GM12878 (cell line): ENCODE results near the gene WDFY4.

ENCODE experiments used
- CTCF ChIP-seq, 3 experiments: IDR thresholded peaks in 2 of 3; conservative IDR thresholded peaks in 1 of 3; 2 replicates each; pipeline ENCODE4 v1.5.1; 2011; ENCODE audit warnings: low read depth in 3 of 3, low read length in 3 of 3, mild to moderate bottlenecking in 3 of 3, control low read depth in 2 of 3, moderate library complexity in 2 of 3, inconsistent platforms in 1 of 3, mixed read lengths in 1 of 3; ENCODE audit not compliant: control insufficient read depth in 2 of 3, insufficient read depth in 1 of 3; ENCODE audit errors: extremely low read depth in 1 of 3
- EGR1 ChIP-seq, 2 experiments: IDR thresholded peaks; 1 replicate in 1 of 2; 2 replicates in 1 of 2; pipeline ENCODE4 v1.6.1; 2011 to 2012; ENCODE audit warnings: low read depth in 2 of 2, low read length in 2 of 2, borderline replicate concordance in 1 of 2, mild to moderate bottlenecking in 1 of 2, moderate library complexity in 1 of 2
- EP300 ChIP-seq, 2 experiments: fragments of 150-350 bp in 1 of 2; IDR thresholded peaks; 2 replicates each; pipeline ENCODE4 v1.6.1; 2011 to 2012; ENCODE audit warnings: low read depth in 2 of 2, low read length in 2 of 2, borderline replicate concordance in 1 of 2, improper control_type of control experiment in 1 of 2, inconsistent platforms in 1 of 2; ENCODE audit not compliant: control insufficient read depth in 1 of 2
- NKRF ChIP-seq: fragments of 450-650 bp; conservative IDR thresholded peaks from 2 replicates; pipeline ENCODE4 v1.6.1; 2017; ENCODE audit warnings: mild to moderate bottlenecking, moderate library complexity
- REST ChIP-seq: IDR thresholded peaks from 2 replicates; pipeline ENCODE4 v1.6.1; 2012; ENCODE audit warnings: mild to moderate bottlenecking, low read depth, low read length
- SUZ12 ChIP-seq: fragments of 200-600 bp; sonication (generic); IDR thresholded peaks from one replicate; pipeline ENCODE4 v1.6.1; 2018; ENCODE audit warnings: antibody characterized with exemption, mild to moderate bottlenecking; ENCODE audit not compliant: unreplicated experiment
- TAF1 ChIP-seq: IDR thresholded peaks from 2 replicates; pipeline ENCODE4 v1.6.1; 2011; ENCODE audit warnings: mild to moderate bottlenecking, low read depth, low read length, borderline replicate concordance
- TCF12 ChIP-seq: IDR thresholded peaks from 2 replicates; pipeline ENCODE4 v1.6.1; 2011; ENCODE audit warnings: low read depth, mild to moderate bottlenecking, low read length

GRCh38 chr10:48789486-48790456 lies 105.1 kb downstream of the WDFY4 start:
- TF ChIP-seq TCF12, result no peak
- TF ChIP-seq REST, result no peak
- TF ChIP-seq EGR1 (IDR thresholded peaks at IDR 0.05; ENCODE audit: borderline replicate concordance in 1 of 2, low read depth in 2 of 2, low read length in 2 of 2), result no peak
- no peak for TF ChIP-seq CTCF (IDR thresholded peaks at IDR 0.05 in 2 of 3, conservative IDR thresholded peaks at IDR 0.05 in 1 of 3; ENCODE audit: control insufficient read depth in 2 of 3, extremely low read depth in 1 of 3, insufficient read depth in 1 of 3, low read depth in 3 of 3, low read length in 3 of 3)
- no peak for TF ChIP-seq EP300 (IDR thresholded peaks at IDR 0.05; ENCODE audit: borderline replicate concordance in 1 of 2, control insufficient read depth in 1 of 2, low read depth in 2 of 2, low read length in 2 of 2)
- TF ChIP-seq NKRF, result no peak
- no peak for TF ChIP-seq SUZ12
- TF ChIP-seq TAF1, result no peak
